HG02642 (cell line): ENCODE measurements around the gene VAPA.
"Not testable (repeated sequence)": the region's sequence is repeated elsewhere in the genome, so short reads cannot be mapped to it uniquely, and the experiment has no call there.

Experiments used
- ATAC-seq: cut with Tn5 transposase; IDR thresholded peaks from one replicate; pipeline ENCODE4 v1.9.1; 2021; ENCODE audit warnings: mild to moderate bottlenecking; ENCODE audit not compliant: unreplicated experiment, poor library complexity

Gene VAPA

DNA sequence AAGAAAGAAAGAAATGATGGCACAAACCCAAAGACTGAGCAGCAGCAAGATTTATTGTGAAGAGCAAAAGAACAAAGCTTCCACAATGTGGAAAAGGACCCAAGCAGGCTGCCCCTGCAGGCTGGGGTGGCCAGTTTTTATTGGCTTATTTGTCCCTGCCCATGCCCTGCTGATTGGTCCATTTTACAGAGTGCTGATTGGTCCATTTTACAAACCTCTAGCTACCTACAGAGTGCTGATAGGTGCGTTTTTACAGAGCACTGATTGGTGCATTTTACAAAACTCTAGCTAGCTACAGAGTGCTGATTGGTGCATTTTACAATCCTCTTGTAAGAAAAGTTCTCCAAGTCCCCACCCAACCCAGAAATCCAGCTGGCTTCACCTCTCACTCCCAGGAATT is 1.5 kb upstream of the VAPA start:
- not testable (repeated sequence) for ATAC-seq

DNA sequence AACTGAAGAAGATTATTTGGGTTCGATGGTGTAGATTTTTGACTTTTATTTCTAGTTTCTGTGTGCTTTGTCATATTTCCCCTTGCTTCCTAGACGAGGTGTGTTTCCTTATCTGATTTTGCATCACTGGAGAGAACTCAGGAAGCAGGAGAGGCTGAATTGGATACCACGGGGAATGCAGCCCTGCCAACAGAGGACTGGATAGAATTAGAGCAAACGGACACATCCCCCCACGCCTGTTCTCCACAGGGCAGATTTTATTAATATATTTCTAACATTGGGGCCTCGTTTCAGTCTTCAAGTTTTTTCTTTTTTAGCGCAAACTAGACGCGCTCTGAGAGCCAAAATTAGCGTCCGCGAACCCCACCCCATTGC is 678 bp upstream of the VAPA start:
- ATAC-seq = no peak

DNA sequence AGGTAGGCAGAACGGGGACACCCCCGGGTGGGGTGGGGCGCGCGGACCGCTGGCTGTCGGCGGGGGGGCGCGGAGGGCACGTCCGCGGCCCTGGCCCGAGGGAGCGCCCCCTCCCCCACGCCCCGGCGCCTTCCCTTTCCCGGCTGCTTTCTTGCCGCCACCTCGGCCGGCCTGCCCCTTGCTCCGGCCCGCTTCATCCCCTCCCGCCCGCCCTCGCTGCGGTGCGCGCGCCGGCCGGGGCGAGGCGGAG is 443 bp downstream of the VAPA start:
- peak; percentile 21 for ATAC-seq

DNA sequence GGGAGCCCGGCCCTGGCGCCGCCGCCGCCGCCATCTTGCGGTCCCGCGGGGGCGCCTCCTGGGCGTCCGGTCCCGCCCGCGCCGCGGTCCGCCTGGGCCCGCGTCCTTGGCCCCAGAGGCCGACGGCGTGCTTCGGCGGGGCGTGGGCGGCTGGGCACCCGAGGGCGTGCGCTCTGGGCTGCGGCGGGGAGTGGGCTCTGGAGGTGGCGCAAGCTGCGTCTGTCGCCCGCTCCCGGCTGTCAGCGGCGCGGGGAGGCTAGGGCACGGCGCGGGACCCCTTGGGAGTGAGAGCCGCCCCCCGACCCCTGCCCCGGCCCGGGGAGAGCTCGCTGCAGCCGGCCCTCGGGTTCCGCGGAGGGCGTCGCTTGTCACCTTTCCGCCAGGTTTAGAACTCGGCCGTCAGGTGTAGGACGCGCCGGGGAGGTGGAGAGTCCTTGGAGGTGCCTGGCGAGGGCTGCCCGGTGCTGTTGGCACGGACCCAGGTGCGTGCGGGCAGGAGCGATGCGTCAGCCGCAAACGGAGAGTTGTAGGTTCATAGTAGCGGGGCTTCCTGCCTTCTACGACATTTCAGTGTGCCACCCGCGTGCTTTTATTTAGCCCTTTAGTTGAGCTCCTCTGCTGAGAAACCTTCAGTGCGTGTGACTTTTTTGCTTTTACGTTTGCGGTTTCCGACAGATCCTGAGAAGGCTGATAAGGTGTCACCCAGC is 921 bp downstream of the VAPA start:
- ATAC-seq = peak; percentile 32

DNA sequence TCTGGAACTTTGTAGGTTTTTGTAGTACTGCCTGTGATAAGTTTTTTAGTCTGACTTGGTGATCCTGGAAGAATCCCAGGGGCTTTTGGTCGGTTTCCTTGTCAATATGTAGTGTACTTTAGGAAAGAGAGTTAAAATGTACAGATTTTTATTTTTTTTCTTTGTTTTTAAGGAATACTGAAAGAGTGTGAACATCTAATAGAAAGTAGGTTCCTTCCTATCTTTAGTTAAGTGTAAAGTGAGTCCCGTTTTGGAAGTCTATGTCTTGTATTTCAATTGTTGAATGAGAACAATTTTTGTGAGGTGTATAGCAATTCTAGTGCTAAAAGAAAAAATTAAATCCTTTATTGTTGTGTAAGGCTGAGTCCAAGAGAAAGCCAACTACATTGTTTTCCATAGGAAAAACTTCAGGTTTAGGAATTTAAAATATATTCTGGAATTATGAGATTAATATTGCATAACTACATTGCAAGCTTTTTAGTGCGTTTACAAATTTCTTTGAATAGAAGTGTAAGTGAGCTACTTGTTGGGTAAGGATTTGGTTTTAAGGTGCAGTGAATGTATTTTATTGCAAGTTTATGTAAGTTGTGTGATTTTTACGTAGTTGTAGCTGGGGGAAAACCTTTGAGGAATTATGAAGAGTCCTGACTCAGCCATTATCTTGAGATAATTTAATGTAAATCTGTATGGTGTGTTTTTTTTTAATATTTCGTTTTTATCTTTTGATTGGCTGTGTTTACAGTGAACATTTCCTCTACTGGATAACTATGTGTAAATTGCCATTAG is 1.7 kb downstream of the VAPA start:
- ATAC-seq = no peak

DNA sequence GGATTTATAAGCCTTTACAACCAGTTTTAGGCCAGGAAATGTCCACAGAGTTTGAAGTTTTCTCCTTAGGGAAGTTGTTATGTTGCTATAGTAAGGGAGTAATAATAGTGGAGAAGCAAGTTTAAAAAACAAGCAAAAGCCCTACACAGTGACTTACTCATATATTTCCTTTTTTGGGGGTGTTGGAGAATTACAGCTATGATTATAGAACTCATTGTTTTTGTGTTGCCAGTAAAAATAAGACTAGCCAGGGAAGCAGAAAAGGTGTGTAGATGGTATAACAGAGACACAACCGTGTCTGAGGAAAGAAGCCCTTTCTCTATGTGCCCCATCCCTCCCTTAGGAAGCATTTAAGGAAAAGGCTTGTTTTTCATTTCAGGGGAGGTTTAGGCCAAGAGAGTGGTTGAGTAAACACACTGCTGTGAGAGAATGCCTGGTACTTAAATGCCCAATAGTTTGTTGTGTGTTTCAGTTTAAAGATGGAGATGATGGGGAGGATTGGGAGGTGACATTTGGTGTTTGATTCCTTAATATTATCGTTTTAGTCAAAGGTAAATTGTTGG is 2.3 kb downstream of the VAPA start:
- ATAC-seq = no peak

DNA sequence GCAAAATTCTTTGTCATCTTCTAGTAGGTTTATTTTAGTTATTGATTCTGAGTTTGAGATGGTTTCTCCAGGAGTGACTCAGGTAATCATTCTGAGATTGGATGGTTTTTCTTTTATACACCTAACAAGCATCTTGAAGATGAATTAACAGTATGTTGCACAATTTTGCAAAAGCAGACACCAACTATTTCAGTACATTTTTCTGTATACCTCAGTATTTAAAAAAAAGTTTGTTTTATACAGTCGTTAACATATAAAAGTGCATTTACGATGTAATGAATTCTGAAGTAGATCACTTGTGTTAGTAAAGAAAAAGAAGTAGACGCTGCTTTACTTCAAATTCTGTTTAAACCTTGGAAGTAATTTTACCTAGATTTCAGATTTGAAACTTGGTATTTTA is 3.0 kb downstream of the VAPA start:
- no peak for ATAC-seq

DNA sequence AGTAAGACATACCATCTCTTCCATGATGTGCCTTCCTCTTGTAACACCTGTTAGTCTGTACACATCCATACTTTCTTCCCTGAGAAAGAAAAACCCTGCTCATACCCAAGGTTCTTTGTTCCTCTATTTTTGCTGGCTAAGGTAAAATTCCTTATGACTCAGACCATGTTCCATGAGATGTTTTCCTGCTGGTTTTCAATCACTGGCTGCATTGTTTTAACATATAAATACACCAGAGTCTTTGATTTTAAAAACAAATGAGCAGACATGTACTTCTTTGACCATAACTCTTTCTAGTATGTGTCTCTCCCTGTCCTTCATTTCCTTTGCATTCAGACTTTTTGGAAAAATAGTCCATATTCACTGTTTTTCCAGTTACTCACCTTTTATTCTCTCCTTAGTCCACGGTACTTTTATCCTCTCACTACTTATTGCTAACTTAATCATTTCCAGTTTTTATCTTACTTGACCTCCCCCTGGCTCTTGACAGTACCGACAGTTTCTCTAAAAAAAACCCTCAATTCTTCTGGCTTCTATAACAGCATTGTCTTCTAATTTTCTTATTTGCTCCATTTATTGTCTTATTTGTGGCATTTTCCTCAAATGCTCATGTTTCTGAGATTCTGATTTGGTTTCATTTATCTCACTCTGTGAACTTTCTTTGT is 4.3 kb downstream of the VAPA start:
- ATAC-seq = no peak

DNA sequence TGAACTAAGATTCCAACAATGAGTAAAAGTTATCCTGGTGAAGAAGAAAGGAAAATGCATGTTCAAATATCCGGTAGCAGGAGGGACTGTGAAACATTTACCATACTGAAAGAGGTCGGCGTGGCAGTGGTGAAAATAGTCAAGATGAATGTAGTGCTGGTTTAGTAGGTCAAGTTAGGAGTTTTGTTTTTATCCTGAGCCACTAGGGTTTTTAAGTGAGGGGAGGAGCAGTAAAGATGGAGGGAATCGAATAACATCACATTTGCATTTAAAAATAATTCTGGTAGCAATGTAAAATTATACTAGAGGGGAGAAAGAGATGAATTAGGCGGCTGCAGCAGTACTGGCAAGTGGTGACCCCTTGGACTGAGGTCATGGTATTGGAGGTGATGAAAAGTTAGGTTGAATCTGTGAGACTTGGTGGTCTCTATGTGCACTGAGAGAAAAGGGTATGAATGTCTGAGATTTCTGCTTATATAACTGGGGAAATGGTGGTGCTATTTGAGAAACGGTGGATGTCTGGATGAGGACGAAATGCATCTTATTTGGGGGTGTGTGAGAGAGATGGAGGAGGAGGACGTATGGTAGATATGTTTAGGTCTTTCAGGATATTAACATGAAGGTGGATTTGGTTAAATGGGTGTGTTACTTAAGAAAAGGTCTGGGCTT is 5.9 kb downstream of the VAPA start:
- no peak for ATAC-seq

DNA sequence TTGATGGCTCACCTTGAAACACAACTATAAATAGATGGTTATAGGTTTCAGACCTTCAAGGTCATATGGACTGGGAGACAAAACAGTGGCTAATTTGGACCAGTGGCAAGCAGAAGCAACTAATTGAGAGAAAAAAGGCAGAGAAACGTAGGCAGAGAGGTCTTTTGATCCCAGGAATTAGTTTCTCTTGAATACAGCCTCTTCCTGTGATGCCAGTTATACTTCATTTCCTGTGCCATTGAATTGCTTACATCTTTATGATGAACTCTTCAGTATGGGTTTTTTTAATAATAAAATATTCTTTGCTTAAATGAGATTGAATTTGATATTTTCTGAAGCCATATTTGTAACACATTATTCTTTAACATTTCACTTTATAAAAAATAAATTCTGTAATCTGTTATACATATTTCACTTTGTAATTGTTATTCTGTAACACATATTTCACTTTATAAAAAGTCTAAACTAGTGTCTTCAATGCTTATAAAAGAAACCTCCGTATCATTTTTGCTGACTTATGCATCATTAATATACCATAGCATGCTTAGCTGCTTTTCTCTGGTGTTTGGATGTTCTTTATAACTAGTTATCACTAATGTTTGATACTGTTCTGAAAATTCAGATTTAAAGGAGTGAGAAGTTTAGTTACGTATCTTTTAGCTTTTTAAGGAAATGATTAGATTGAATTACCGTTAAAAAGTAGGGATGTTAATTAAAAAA is 8.9 kb downstream of the VAPA start:
- no peak for ATAC-seq

DNA sequence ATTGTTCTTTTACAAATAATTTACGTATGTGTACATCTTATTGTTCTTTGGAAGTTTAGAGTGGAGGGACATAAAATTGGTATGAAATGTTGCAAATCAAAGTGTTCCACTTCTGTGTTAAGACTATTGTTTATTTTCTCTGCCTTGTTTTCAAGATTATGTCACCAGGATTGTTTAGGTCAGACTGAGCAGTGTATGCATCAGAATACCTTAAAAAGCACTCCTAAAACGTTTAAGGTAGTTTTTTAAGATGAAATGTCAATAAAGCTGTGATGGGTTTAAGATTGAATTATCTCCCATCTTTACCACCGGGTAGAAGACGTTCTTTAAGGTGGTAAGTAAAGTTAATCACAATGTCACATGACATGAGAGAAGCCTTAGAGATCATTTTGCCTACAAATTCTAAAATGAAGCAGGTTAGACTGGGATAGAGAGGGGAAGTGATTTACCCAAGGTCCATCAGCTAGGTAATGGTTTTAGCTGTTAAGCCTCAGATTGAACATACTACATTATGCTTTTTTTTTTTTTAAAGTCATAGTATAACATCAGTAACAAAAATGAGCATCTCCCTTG is 10.6 kb downstream of the VAPA start:
- ATAC-seq = no peak

DNA sequence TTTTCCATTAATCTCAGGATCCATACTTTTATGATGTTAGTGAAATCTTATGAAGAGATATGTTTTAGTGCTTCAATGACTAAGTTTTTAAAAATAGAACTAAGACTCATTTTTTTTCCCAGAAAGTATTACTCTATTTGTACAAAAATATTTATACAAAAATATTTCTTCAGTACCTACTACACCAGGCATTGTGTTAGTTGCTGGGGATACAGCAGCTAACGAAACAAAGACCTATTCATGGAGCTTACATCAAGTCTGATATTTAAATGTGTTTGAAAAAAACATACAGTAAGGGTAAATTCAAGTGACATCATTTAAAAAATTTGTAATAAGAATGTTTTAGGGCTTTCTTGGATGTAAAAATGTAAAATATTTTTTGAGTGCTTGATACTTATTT is 11.6 kb downstream of the VAPA start:
- ATAC-seq = no peak

DNA sequence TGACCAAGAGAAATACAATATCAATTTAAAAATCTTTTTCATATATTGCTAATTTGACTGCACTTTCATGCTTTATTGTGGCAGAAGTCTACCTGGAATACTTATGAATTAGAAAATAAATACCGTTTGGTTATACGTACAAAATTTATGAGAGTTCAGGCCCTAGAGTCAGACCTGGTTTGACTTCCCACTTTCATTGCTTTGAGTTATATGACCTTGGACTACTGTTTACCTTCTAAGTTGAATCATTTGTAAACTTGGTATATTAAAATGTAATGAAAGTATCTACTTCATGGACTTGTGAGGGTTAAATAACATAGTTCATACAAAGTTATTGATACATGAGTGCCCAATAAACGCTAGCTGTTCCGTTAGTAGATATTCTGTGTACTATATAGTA is 12.0 kb downstream of the VAPA start:
- no peak for ATAC-seq

DNA sequence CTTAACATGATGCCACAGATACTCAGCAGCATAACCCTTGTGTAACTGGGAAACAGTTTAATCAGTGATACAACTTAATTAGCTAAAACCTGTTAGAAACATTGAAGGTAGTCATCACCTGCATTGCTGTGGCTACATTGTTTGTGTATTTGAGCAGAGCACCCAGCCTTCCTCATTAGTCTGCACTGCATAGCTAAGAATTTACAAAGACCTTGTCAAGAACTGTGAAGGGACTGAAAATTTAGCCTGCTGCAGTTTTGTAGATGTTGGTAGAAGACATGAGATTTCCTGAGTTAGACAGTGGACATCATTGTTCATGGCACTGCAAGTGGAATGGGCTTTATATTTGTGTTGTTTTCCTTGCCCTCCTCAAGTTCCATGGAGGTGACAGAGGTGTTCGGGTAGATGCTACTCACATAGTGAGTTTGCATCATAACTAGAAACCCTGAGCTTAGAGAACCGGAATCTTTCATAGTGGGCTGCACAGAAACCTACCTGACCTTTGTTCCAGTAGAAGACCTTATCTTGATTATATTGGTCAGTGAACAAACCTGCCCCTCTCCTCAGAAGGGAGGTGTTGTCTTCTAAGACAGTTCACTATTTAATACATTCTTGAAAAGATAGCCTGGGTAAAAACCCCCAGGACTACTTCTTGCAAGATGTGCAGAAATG is 12.5 kb downstream of the VAPA start:
- ATAC-seq = no peak

DNA sequence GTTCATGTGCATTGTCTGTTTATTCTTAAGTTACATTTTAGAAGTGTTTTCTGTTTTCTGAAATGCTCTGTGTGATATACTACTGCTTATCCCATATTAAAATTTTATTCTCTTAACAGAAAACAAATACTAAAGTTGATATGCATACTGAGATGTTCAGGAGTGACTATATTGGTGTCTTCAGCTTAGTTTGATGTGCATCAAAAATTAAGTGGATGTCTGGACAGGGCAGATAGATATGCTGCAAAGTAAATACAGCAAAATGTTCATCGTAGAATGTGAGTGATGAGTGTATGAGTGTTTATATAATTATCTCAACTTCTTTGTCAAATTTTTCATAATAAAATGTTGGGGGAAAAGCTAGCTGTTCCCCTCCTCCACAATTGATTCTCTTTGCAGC is 13.2 kb downstream of the VAPA start:
- no peak for ATAC-seq

DNA sequence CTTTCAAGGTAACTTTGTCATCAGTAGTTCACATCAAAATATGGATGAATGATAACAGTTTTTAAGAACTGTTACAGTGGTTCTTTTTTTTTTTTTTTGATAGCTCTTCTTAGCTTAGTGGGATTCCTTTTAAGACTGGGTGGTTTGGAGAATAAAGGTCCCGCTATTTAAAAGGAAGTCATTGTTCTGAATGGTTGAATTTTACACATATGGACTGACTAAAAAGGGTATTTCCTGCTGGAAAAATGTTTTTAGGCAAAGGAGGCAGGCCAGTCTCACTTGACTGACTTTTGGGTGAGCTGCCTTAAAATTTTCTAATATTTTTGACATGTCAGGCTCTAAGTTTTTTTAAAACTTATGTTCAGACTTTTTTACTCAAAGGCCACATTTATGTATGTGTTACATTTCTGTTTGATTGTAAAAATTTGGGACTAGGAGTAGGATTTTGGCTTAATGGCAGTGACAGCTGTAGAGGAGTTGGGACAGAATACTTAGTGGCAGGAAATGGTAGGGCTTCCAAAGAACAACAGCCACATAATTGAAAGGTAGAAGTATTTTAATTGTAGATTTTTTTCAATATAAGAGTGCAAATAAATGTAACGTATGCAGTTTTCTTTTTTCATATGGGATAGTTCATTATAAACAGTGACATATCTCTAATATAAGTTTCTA is 13.7 kb downstream of the VAPA start:
- ATAC-seq = no peak

DNA sequence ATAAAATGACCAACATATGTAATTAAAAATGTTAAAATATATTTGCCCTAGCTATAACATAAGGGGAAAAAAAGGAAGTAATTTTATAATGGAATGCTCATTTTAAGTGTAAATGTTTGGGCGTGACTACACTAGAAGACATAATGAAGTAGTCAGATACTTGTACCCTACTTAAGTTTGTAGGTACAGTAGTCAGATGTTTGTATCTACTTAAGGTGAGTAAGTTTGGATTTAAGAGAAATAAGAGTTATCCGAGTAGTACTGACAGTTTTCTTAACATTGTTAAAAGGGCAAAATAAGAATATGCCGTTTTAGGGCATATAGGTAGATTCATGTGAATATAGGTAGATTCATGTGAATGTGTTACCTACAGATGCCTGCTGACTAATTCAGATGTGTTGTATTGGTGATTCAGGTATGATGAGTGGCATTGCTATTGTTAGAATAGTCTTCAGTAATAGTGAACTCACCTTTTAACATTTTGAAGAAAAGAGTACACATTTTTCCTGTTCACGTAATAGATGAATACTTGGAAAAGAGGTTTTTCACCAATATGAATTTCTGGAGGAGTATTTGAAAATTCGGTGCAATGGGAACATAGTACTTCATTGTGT is 14.9 kb downstream of the VAPA start:
- no peak for ATAC-seq

DNA sequence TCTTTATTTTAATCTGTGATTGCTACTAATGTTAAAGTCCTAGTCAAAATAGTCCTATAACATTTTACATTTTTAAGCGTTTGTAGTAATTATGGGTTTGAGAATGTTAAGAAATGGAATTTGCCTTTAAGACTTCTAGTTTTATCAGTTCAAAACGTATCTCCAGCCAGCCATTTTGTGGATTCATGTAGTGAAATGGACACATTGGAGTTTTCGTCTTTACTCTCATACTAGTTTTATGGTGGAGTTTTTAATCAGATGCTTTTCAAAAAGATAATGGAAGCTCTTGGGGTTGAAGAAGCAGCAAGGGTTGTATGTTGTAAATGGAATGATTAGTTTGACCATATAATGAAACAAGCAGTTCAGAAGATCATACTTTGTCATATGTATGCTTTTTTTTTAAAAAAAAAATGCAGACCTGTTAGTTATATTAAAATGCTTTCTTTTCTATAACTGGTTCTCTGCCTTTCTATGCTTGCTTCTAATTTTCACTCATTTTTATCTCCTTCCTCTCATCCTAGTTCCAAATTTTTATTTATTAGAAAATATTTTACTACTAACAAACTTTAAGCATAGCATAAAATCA is 16.6 kb downstream of the VAPA start:
- no peak for ATAC-seq
